DND-41 (cell line): ENCODE data around the gene GADD45G.

Source experiments
- ATAC-seq: fragments of 200-7000 bp; cut with Tn5 transposase; 3 replicates; pipeline ENCODE4 v1.9.1; 2021; ENCODE audit warnings: low read depth; ENCODE audit not compliant: insufficient read depth
- DNase-seq: peaks from one replicate; pipeline ENCODE4 v3.0.0-alpha.2; 2020
- H2AFZ ChIP-seq: 2 replicates; pipeline ENCODE4 v1.6.0; 2012; ENCODE audit warnings: low read depth, low read length
- H3K27ac ChIP-seq: 2 replicates; pipeline ENCODE4 v1.5.1; 2012; ENCODE audit warnings: low read length, inconsistent platforms
- H3K27me3 ChIP-seq: fragments of 200-600 bp; sonication (generic); 2 replicates; pipeline ENCODE4 v1.6.0; 2012; ENCODE audit warnings: low read length, mild to moderate bottlenecking, inconsistent platforms; ENCODE audit not compliant: insufficient read depth, poor library complexity
- H3K36me3 ChIP-seq: 2 replicates; pipeline ENCODE4 v1.5.1; 2012; ENCODE audit warnings: low read length, inconsistent platforms; ENCODE audit not compliant: insufficient read depth
- H3K4me1 ChIP-seq: 2 replicates; pipeline ENCODE4 v1.5.1; 2012; ENCODE audit warnings: mild to moderate bottlenecking, low read length; ENCODE audit not compliant: insufficient read depth
- H3K4me2 ChIP-seq: 2 replicates; pipeline ENCODE4 v1.6.0; 2012; ENCODE audit warnings: mild to moderate bottlenecking, moderate library complexity, low read length, inconsistent platforms; ENCODE audit not compliant: insufficient read depth
- H3K4me3 ChIP-seq, 2 experiments: fragments of 200-600 bp in 1 of 2; shearing (Covaris generic) in 1 of 2; 2 replicates each; pipeline ENCODE4 v1.5.1; 2012 to 2016; ENCODE audit warnings: inconsistent platforms in 2 of 2, low read length in 2 of 2, mild to moderate bottlenecking in 2 of 2, low read depth in 1 of 2, moderate library complexity in 1 of 2
- H3K79me2 ChIP-seq: 2 replicates; pipeline ENCODE4 v1.6.0; 2012; ENCODE audit warnings: low read length, inconsistent platforms; ENCODE audit not compliant: insufficient read depth
- H3K9ac ChIP-seq: 2 replicates; pipeline ENCODE4 v1.6.0; 2012; ENCODE audit warnings: low read depth, mild to moderate bottlenecking, inconsistent platforms, low read length, moderate library complexity
- H3K9me3 ChIP-seq: 2 replicates; pipeline ENCODE4 v1.5.1; 2012; ENCODE audit warnings: low read length, moderate library complexity, mild to moderate bottlenecking, inconsistent platforms; ENCODE audit not compliant: insufficient read depth, severe bottlenecking
- H4K20me1 ChIP-seq: 2 replicates; pipeline ENCODE4 v1.6.0; 2012; ENCODE audit warnings: low read length; ENCODE audit not compliant: insufficient read depth
- EZH2 ChIP-seq: IDR thresholded peaks from 3 replicates; pipeline ENCODE4 v1.6.1; 2012; ENCODE audit warnings: borderline replicate concordance, low read depth, mild to moderate bottlenecking, moderate library complexity, low read length, inconsistent platforms; ENCODE audit not compliant: severe bottlenecking
- TF ChIP-seq, protein P1 (sequence below): IDR thresholded peaks from 2 replicates; pipeline ENCODE4 v1.5.1; 2012; ENCODE audit warnings: borderline replicate concordance, low read length, moderate library complexity, mild to moderate bottlenecking; ENCODE audit not compliant: poor library complexity, severe bottlenecking; ENCODE audit errors: extremely low read depth

Gene GADD45G

DNA sequence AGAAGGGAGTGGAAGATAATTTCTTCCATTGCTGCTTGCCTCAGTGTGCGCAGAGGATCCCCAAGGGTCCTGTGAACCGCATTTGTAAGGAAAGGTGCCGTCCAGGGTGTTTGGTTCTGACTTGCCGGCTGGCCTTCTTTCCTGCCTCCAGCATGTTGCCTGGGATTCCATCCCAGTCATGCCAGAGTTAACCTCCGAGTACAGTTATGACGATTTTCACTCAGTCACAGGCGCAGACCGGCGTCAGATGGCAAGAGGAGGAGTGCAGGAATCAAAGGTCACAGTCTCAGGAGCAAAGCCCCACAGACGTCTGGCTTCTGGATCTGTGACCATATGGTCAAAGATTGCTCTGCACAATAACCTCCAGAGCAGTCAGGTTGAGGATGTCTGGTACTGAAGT, 5.9 kb upstream of the GADD45G start:
- ATAC-seq (no peak), DNase-seq (no peak)
- no peak overlapping the region for H3K9ac ChIP-seq
- H3K4me1 ChIP-seq, result peaks cover 8% of the 10 kb centered on the region; the same call in 1 of the 2 replicates
- H3K4me3 ChIP-seq, result no peak overlapping the region
- no peak for TF ChIP-seq EZH2
- TF ChIP-seq, protein P1, sequence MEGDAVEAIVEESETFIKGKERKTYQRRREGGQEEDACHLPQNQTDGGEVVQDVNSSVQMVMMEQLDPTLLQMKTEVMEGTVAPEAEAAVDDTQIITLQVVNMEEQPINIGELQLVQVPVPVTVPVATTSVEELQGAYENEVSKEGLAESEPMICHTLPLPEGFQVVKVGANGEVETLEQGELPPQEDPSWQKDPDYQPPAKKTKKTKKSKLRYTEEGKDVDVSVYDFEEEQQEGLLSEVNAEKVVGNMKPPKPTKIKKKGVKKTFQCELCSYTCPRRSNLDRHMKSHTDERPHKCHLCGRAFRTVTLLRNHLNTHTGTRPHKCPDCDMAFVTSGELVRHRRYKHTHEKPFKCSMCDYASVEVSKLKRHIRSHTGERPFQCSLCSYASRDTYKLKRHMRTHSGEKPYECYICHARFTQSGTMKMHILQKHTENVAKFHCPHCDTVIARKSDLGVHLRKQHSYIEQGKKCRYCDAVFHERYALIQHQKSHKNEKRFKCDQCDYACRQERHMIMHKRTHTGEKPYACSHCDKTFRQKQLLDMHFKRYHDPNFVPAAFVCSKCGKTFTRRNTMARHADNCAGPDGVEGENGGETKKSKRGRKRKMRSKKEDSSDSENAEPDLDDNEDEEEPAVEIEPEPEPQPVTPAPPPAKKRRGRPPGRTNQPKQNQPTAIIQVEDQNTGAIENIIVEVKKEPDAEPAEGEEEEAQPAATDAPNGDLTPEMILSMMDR, result no peak
- no peak overlapping the region for H3K4me2 ChIP-seq
- H3K36me3 ChIP-seq, result no peaks in the 10 kb centered on the region
- no peaks in the 10 kb centered on the region for H3K79me2 ChIP-seq
- H4K20me1 ChIP-seq, result no peaks in the 10 kb centered on the region
- no peak overlapping the region for H3K27ac ChIP-seq
- H3K9me3 ChIP-seq, result no peaks in the 10 kb centered on the region
- H3K27me3 ChIP-seq, result peaks cover 10% of the 10 kb centered on the region
- no peak overlapping the region for H2AFZ ChIP-seq

- Histone ChIP-seq H3K9me3 (no peaks in the 10 kb centered on the region), H3K36me3 (no peaks in the 10 kb centered on the region), H3K27me3 (peaks cover 22% of the 10 kb centered on the region), H2AFZ (no peak overlapping the region), H3K27ac (no peak overlapping the region), H3K4me1 (peaks cover 26% of the 10 kb centered on the region), H4K20me1 (peaks cover 3% of the 10 kb centered on the region; the same call in 1 of the 2 replicates), H3K4me2 (no peak overlapping the region), H3K9ac (no peak overlapping the region), H3K79me2 (no peaks in the 10 kb centered on the region), H3K4me3 (no peak overlapping the region)
- no peak for DNase-seq
- TF ChIP-seq, protein P1, result no peak
- TF ChIP-seq EZH2, result no peak
- no peak for ATAC-seq
Measured at GRCh38 chr9:89600831-89601230, 4.0 kb upstream of the GADD45G start.

DNA sequence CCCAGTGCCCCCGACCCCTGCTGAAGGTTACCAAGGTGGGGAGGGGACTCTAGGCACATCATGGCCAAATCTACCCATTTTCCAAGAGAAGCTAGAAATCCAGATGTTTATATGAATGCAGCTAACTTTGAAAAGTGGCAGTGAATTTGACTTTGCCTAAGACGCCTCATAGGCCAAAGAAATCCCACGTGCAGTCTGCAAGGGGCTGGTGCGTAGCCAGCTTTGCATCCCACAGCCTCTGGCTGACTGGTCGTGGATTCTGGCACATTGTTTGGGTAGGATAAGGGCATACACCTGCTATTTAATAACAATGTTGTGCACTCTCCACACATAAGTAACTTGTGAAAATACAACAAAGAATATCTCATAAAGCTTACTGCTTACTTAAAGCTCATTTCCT, 3.5 kb upstream of the GADD45G start:
- H4K20me1 ChIP-seq, result peaks cover 4% of the 10 kb centered on the region; the same call in 1 of the 2 replicates
- H3K27ac ChIP-seq, result no peak overlapping the region
- H3K4me2 ChIP-seq, result no peak overlapping the region
- peaks cover 26% of the 10 kb centered on the region for H3K27me3 ChIP-seq
- no peak for ATAC-seq
- H3K36me3 ChIP-seq, result no peaks in the 10 kb centered on the region
- no peak overlapping the region for H3K9ac ChIP-seq
- no peak overlapping the region for H3K4me3 ChIP-seq
- H3K4me1 ChIP-seq, result peaks cover 31% of the 10 kb centered on the region
- TF ChIP-seq, protein P1, result no peak
- no peak for TF ChIP-seq EZH2
- H3K79me2 ChIP-seq, result no peaks in the 10 kb centered on the region
- no peaks in the 10 kb centered on the region for H3K9me3 ChIP-seq
- no peak for DNase-seq
- no peak overlapping the region for H2AFZ ChIP-seq
